Measurements from ENCODE around the gene YAP1.

YAP1 gene

GRCh38 chr11:102109896-102110760 is at the start of gene YAP1:
Gene YAP1 (plus strand): TSS chr11:102110447. CDS start chr11:102110849, 402 bp downstream.
- DNase-seq = no peak

- no peak for DNase-seq
Measured at GRCh38 chr11:102061276-102061675, 49.0 kb upstream of the YAP1 start.

- DNase-seq = no peak
Measured at GRCh38 chr11:102062106-102062505, 48.1 kb upstream of the YAP1 start.

GRCh38 chr11:102064316-102064715 is 45.9 kb upstream of the YAP1 start:
- DNase-seq = no peak

GRCh38 chr11:102070766-102071165 is 39.5 kb upstream of the YAP1 start:
- DNase-seq = no peak

- DNase-seq = no peak
Measured at GRCh38 chr11:102071497-102072472, 38.5 kb upstream of the YAP1 start.

GRCh38 chr11:102073253-102073652 is 37.0 kb upstream of the YAP1 start:
- DNase-seq = no peak

- no peak for DNase-seq
Measured at GRCh38 chr11:102079625-102080024, 30.6 kb upstream of the YAP1 start.

- DNase-seq = no peak
Measured at GRCh38 chr11:102081313-102081712, 28.9 kb upstream of the YAP1 start.

GRCh38 chr11:102085864-102086551 is 24.2 kb upstream of the YAP1 start:
- DNase-seq = peak in 1 of 2 experiments; percentile 11

- no peak for DNase-seq
Measured at GRCh38 chr11:102097186-102097585, 13.1 kb upstream of the YAP1 start.

GRCh38 chr11:102099755-102100154 is 10.5 kb upstream of the YAP1 start:
- no peak for DNase-seq

- no peak for DNase-seq
Measured at GRCh38 chr11:102108734-102109440, 1.4 kb upstream of the YAP1 start.

- no peak for DNase-seq
Measured at GRCh38 chr11:102110761-102111010, 439 bp downstream of the YAP1 start.

- no peak for DNase-seq
Measured at GRCh38 chr11:102111011-102111786, 952 bp downstream of the YAP1 start.

GRCh38 chr11:102111787-102112508 is 1.7 kb downstream of the YAP1 start:
- no peak for DNase-seq

- DNase-seq = no peak
Measured at GRCh38 chr11:102112509-102112821, 2.2 kb downstream of the YAP1 start.

GRCh38 chr11:102114032-102114431 is 3.8 kb downstream of the YAP1 start:
- no peak for DNase-seq

GRCh38 chr11:102115557-102115956 is 5.3 kb downstream of the YAP1 start:
- no peak for DNase-seq

GRCh38 chr11:102116453-102117205 is 6.4 kb downstream of the YAP1 start:
- no peak for DNase-seq
